Stimulated activated CD4-positive, alpha-beta T cell treated with anti-CD3 and anti-CD28 coated beads, Interleukin-4, amount 100 ng/mL, for 24 hours (primary cell): ENCODE results near the gene FAM50B.

ENCODE experiments used
- DNase-seq: peaks from one replicate; pipeline ENCODE4 v3.0.0-alpha.2; 2020

FAM50B gene

GRCh38 chr6:3898265-3898994 lies 49.3 kb downstream of the FAM50B start:
- DNase-seq = no peak

GRCh38 chr6:3899061-3899460 lies 49.9 kb downstream of the FAM50B start:
- no peak for DNase-seq

- no peak for DNase-seq
These were observed 50.8 kb downstream of the FAM50B start for GRCh38 chr6:3899970-3900439.
